Stomach (tissue), 4 donors: Measurements from ENCODE around the gene OTULIN.

Experiments
- CTCF ChIP-seq, 7 experiments: fragments of 450-650 bp in 4 of 7; fragments of 200-600 bp in 3 of 7; sonication (generic) in 3 of 7; IDR thresholded peaks; one replicate each; pipeline ENCODE4 v1.5.1; 2016 to 2019; ENCODE audit warnings: antibody characterized with exemption in 7 of 7, control low read depth in 2 of 7, mild to moderate bottlenecking in 1 of 7
- POLR2A ChIP-seq, 4 donors: fragments of 450-650 bp; IDR thresholded peaks; one replicate each; pipeline ENCODE4 v1.6.1; 2016; ENCODE audit warnings: antibody characterized with exemption in 4 of 4, control low read depth in 2 of 4, mild to moderate bottlenecking in 1 of 4, moderate library complexity in 1 of 4

- TF ChIP-seq CTCF (IDR thresholded peaks at IDR 0.05) (no peak), POLR2A (IDR thresholded peaks at IDR 0.05) (no peak)
Observed at GRCh38 chr5:14726066-14726838, 61.7 kb downstream of the OTULIN start.
